ENCODE data around the gene IL1R2.

DNA sequence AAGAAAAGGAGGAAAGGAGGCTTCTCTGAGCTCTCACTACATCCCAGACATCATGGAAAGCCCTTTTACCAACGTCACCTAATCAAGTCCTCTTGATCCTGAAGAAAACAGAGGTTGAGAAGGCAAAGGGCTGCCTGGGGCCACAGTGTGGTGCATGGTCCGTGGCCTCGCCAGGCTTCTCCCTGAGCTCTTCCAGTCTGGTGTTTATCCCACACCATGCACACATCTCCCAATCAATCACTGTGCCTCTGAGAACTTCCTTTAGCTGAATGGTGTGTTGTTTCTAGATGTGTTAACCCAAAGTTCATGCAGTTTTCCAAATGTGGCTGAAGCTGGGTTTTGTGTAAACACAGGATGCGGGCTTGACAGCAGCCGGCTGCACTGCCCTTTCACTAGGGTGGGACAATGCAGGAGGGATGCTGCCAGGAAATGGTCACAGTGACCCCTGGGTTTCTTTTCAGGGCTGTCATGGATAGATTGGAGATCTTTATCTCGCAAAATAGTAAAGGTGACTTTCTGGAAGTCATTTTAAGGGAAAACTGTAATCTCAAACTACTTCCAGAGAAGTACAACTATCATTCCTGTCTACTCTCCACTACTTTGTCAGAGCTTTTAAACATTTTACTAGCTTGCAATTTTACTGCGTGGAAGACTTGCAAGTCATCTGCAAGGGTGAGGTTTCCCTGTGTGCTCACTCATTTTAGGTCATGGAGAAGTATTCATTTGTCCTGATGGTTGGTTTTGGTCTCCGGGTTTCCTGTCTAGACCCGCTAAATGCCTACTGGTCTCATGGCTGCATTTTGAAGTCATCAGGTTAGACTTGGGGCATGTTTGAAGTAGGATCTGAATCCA lies 54.6 kb downstream of the IL1R2 start:
- TF ChIP-seq POLR2A (IDR thresholded peaks at IDR 0.05; ENCODE audit: low read depth, low read length) (no peak), POLR2AphosphoS5 (IDR thresholded peaks at IDR 0.05; ENCODE audit: low read depth, low read length) (no peak), TAF1 (IDR thresholded peaks at IDR 0.05; ENCODE audit: borderline replicate concordance, low read depth, low read length) (no peak)

All from GM12892 (cell line).